Stimulated activated CD8-positive, alpha-beta memory T cell treated with anti-CD3 and anti-CD28 coated beads, Interleukin-4, amount 100 ng/mL, for 24 hours (primary cell): ENCODE results near the gene GAK.

Experiments used
- DNase-seq: peaks from one replicate; pipeline ENCODE4 v3.0.0-alpha.2; 2020; ENCODE audit warnings: low read depth

GAK gene

GRCh38 chr4:869776-870175, 62.3 kb downstream of the GAK start:
- no peak for DNase-seq

- no peak for DNase-seq
Observed at GRCh38 chr4:868421-868820, 63.7 kb downstream of the GAK start.

DNA sequence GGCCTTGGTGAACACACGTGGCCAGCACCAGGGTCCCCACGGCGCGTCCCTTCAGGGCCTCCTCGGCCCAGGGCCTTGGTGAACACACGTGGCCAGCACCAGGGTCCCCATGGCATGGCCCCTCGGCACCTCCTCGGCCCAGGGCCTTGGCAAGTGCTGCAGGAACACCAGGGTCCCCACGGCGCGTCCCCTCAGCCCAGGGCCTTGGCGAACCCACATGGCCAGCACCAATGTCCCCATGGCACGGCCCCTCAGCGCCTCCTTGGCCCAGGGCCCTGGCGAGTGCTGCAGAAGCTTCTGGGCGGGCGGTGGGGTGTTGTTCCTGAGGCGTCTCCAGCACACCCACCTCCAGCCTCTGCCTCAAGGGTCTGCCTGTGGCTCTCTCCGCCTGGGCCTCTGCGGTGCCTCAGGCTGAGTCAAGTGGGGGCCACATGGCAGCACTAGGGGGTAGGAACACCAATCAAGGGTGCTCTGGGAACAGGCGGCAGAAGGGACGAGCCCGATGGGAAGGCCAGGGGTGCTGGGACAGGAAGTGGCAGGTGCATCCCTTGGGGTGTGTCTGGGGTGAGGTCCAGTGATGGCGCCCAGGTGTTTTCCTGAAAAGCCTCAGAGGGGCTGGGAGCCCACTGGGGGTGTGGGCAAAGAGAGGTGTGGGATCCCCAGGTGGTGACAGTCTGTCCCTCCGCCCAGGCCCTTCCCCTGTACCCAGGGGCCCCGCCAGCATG, 64.4 kb downstream of the GAK start:
- DNase-seq, result no peak

DNA sequence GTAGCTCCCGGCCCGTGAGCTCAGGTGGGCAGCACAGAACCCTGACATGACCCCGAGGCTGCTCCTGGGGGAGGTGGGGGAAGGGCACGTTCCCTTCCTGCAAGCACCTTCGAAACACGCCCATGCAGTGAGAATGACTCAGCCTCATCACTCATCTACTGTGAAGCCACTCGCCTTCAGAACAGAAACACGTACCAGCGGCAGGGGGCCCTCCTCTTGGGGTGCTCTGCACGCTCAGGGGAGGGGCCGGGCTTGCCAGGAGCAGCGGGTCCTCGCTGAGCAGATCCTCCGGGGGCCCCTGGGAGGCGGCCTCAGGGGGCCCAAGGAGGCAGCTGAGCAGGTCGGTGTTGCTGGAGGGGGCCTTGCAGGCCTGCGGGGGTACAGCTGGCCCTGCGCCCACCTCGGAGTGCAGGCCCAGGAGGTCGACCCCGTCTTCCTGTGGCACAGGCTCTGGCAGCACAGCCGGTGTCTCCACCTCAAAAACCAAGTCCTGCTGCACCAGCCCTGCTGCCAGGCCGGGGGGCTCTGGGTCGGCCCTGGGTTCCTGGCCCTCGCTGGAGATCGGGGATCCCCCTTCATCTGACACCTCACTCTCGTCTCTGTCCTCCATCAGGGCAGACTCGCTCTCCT, 65.2 kb downstream of the GAK start:
- DNase-seq, result no peak

DNA sequence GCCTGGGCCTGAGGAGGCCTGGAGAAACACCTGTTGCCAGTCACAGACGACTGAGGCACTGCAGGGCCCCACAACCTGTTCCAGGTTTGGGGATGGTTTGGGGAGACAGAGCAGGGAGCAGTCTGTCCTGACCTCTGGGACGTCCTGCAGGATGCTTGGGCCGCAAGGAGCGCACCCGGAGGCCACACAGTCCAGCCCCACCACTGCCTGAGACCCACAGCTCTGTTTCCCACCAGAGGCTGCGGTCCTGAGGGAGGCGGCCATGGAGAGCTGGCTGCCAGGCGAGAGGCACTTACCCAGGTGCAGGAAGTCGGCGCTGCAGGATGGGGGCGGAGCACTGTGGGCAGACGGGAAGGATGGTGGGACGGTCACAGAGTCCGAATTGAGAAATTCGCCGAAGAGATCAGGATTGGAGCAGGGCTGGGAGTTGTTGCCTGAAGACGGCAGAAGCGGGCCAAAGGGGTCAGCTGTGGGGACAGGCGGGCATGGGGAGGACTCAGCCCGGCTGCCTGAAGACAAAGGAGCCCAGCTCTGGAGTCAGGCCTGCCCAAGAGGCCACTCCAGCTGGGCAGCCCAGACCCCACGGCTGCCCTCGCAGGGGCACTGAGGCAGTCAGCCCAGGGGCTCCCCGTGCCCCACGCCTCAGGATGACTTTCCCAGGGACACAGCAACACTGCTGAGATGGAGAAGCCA, 65.9 kb downstream of the GAK start:
- no peak for DNase-seq

DNA sequence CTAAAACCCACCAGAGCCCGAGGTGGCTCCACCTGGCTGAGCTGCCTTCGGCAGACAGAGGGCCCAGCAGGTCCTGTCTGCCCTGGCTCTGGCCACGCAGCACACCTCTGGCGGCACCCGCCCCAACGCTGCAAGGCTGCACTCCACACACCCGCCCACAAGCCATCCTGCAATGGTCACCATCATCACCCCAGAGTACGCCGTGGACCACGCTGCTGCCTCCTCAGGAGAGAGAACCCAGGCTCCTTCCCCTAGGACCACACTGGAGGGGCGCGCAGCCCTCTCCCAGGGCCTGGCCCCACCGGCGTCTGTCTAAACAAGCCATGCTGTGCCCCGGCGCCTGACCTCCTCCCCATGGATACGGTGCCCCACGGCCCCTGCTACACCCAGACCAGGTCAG, 66.5 kb downstream of the GAK start:
- no peak for DNase-seq

DNA sequence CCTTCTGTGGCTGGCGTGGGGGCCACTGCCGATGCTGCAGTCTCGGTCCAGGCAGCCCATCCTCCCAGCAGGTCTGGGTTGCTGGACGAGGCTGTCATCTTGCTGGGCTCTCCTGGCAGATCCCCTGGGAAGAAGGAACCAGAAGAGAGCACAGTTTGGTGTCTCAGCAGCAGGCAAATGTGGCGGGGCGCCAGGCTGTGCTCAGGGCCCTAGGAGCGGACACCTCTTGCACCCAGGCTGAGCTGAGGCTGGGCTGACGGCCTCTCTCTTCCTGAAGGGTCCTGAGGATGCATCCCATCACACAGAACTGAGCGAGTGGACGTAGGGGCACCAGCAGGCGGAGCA, 67.0 kb downstream of the GAK start:
- no peak for DNase-seq

DNA sequence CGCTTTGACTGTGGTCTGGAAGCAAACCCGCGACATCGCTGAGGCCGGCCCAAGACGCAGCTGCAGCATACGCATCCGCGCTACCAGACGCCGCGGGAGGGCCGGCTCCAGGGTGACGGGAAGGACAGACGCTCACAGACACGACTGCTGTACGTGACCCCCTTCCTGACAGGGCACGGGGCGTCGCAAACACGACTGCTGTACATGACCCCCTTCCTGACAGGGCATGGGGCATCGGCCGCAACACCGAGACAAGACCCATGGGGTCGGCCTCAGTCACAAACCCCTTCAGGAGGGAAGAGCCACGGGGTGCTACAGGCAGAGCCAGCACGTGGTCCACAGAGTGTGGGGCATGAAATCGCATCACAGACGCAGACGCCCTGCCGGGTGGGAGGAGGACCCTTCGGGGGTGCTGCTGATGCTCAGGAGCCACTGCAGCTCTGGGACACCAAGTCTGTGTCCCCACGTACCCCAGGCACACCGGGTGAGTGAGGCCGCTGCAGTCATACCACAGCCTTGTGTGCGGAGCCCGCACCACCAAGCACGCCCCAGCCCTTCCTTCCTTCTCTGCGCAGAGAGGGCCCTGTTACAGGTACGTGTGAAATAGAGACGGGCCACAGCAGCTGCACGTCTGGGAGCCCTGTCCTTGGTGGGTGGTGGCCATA, 67.5 kb downstream of the GAK start:
- DNase-seq, result no peak

GRCh38 chr4:860561-860960, 71.6 kb downstream of the GAK start:
- no peak for DNase-seq

- DNase-seq, result no peak
Observed at GRCh38 chr4:859496-859895, 72.6 kb downstream of the GAK start.

GRCh38 chr4:858831-859451, 73.2 kb downstream of the GAK start:
- DNase-seq, result no peak

GRCh38 chr4:858041-858481, 74.1 kb downstream of the GAK start:
- no peak for DNase-seq

DNA sequence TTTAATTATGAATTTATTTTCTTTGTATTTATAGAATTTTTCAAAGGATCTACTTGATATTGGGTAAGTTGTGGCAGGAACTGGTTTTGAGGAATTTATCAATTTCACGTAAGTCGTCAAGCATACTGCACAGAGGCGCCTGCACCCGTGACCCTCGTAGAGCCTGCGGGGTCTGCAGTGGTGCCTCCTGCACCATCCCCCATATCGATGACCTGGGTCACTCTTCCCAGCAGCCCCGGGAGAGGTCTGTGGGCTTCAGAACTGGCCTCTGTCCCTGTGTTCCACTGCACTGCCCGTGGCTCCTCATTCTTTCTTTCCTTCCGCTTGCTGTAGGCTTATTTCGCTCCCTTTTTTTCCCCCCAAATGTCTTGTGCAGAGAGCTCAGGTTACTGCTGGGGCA, 74.7 kb downstream of the GAK start:
- no peak for DNase-seq

GRCh38 chr4:856225-856901, 75.8 kb downstream of the GAK start:
- DNase-seq, result no peak

- DNase-seq, result no peak
Observed at GRCh38 chr4:855880-856224, 76.3 kb downstream of the GAK start.

GRCh38 chr4:854356-854755, 77.8 kb downstream of the GAK start:
- no peak for DNase-seq

DNA sequence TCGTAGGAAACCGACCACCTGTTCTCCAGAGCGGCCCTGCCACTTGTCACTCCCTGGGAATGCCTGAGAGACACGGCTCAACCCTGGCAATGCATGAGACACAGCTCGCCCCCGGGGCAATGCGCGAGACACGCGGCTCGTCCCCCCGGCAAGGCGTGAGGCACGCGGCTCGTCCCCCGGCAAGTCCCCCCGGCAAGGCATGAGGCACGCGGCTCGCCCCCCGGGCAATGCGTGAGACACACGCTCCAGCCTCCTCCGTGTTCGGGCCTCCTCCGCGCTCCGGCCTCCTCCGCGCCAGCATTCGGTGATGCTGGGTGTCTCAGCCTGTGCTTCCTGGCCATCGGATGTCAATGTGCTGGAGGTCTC, 78.7 kb downstream of the GAK start:
- no peak for DNase-seq

DNA sequence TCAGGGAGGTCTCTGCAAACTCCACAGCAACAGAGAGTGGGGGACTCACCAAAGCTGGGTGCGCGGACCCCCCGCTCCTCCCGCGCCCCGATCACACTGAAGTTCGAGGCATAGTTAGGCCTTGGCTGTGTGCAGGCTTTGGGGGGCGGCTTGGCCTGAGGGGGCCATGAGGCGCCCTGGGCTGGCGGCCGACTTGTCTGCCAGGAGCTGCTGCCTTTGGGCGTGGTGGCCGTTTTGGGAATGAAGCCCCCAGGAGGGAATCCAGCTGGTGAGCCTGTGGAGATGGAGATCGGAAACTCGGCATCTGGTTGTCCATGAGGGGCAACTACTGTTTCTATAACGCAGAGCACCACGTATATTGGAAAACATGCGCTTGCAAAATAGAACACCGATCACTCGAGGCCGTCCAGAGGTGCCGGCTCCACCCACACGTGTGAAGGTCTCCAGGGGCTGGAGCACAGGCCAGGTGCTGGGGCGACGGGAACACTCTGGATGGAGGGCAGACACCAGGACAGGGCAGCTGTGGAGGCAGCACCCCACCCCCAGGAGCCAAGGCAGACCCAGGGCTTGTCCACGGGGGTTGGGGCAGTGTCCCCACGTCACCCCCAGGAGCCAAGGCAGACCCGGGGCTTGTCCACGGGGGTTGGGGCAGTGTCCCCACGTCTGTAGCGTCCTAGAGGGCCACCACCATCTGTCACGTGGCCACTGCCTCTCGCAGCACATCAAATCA, 80.2 kb downstream of the GAK start:
- DNase-seq, result no peak

DNA sequence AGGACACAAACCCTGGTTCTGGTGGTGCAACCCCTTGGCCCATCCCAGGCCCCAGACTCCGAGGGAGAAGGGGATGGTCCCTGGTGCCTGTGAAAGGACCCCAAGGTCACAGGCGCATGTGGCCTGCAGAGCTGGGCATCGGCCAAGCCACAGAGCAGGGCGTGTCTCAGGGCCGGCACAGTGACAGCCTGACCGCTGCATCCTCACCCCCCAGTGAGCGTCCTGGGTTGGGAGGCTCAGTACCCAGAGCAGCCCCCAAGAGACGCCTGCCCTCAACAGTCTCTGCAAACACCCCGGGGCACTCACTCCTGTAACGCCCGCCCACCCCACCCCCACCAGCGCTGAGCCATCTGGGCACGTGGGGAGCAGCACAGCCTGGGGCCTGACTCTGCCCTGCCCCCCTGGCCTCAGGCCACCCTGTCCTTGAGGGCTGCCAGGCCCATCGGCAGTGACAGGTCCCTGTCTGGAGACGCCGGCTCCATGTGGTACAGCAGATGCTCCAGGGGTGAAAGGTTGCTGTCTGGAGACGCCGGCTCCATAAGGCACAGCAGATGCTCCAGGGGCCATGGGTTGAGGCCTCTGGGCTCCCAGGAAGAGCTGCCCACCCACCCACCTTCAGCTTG, 81.7 kb downstream of the GAK start:
- no peak for DNase-seq

- no peak for DNase-seq
Observed at GRCh38 chr4:849478-850175, 82.5 kb downstream of the GAK start.
